PC-3 (cell line): ENCODE measurements around the gene HLA-F. TPM values are rescaled to one million over a fixed set of nuclear protein-coding genes. Genes with fewer than 3 reads are reported as not detected.

Source experiments
- ATAC-seq: fragments of 200-7000 bp; cut with Tn5 transposase; 2 replicates; pipeline ENCODE4 v1.9.1; 2020; ENCODE audit warnings: mild to moderate bottlenecking, moderate library complexity
- BruUV-seq: library from RNA; stranded (reverse); fragments of 400-500 nt; replicated peaks from 2 replicates; lab custom pipeline; 2021; lab: Mats Ljungman, UMichigan
- CTCF ChIA-PET: fragments of 300-600 bp; sonication (Branson Sonifier 250); formaldehyde crosslinking; loops from one replicate; lab custom pipeline; 2022; ENCODE audit warnings: antibody characterized with exemption; lab: Charles Lee
- POLR2A ChIA-PET: fragments of 300-600 bp; sonication (Branson Sonifier 250); formaldehyde crosslinking; loops from one replicate; lab custom pipeline; 2022; ENCODE audit warnings: antibody characterized with exemption; ENCODE audit not compliant: unreplicated experiment; lab: Charles Lee
- DNase-seq: peaks from one replicate; pipeline ENCODE4 v3.0.0-alpha.2; 2015
- H2AFZ ChIP-seq: fragments of 300-600 bp; sonication (generic); 2 replicates; pipeline ENCODE4 v1.6.0; 2016; ENCODE audit warnings: antibody characterized with exemption, low read length
- H3F3A ChIP-seq: fragments of 300-600 bp; sonication (generic); one replicate; pipeline ENCODE4 v1.6.0; 2017; ENCODE audit warnings: antibody characterized with exemption, low read length, control low read depth, mild to moderate bottlenecking; ENCODE audit not compliant: unreplicated experiment
- H3K27ac ChIP-seq: fragments of 300-600 bp; sonication (generic); 2 replicates; pipeline ENCODE4 v1.5.1; 2016; ENCODE audit warnings: mild to moderate bottlenecking, low read length
- H3K27me3 ChIP-seq: fragments of 300-600 bp; sonication (generic); 2 replicates; pipeline ENCODE4 v1.6.1; 2016; ENCODE audit warnings: low read length, mixed read lengths
- H3K36me3 ChIP-seq: fragments of 300-600 bp; sonication (generic); 2 replicates; pipeline ENCODE4 v1.6.1; 2016; ENCODE audit warnings: low read depth, mixed run types, low read length, mixed read lengths
- H3K4me1 ChIP-seq: fragments of 300-600 bp; sonication (generic); 2 replicates; pipeline ENCODE4 v1.5.1; 2016; ENCODE audit warnings: low read length; ENCODE audit not compliant: insufficient read depth
- H3K4me2 ChIP-seq: fragments of 300-600 bp; sonication (generic); 2 replicates; pipeline ENCODE4 v1.6.0; 2016; ENCODE audit warnings: low read length
- H3K4me3 ChIP-seq: fragments of 300-600 bp; sonication (generic); 2 replicates; pipeline ENCODE4 v1.5.1; 2016; ENCODE audit warnings: mild to moderate bottlenecking, low read length, mixed read lengths
- H3K79me2 ChIP-seq: fragments of 300-600 bp; sonication (generic); 2 replicates; pipeline ENCODE4 v1.6.1; 2017; ENCODE audit warnings: low read length, mixed read lengths
- H3K9ac ChIP-seq: fragments of 300-600 bp; sonication (generic); 2 replicates; pipeline ENCODE4 v1.6.0; 2016; ENCODE audit warnings: mild to moderate bottlenecking, low read length
- H3K9me2 ChIP-seq: fragments of 300-600 bp; sonication (generic); replicated peaks from 2 replicates; pipeline ENCODE4 v1.6.1; 2016; ENCODE audit warnings: mixed run types, low read length, mixed read lengths
- H3K9me3 ChIP-seq: fragments of 300-600 bp; sonication (generic); 2 replicates; pipeline ENCODE4 v1.6.1; 2016; ENCODE audit warnings: low read length, mixed read lengths
- H4K20me1 ChIP-seq: fragments of 300-600 bp; sonication (generic); 2 replicates; pipeline ENCODE4 v1.6.1; 2016; ENCODE audit warnings: low read length, mixed read lengths
- EZH2 ChIP-seq: fragments of 300-600 bp; sonication (generic); IDR thresholded peaks from one replicate; pipeline ENCODE4 v1.6.1; 2017; ENCODE audit warnings: antibody characterized with exemption, mild to moderate bottlenecking, low read length; ENCODE audit not compliant: unreplicated experiment
- EZH2phosphoT487 ChIP-seq: fragments of 300-600 bp; sonication (generic); IDR thresholded peaks from 2 replicates; pipeline ENCODE4 v1.6.1; 2018; ENCODE audit warnings: mild to moderate bottlenecking, antibody characterized with exemption, low read length, borderline replicate concordance
- intact Hi-C: fragments of 100-400 bp; cut with micrococcal nuclease; formaldehyde crosslinking; loops from 2 replicates; pipeline ENCODE4 v1.9.0; 2023
- total RNA-seq: library from RNA; depleted of rRNA; stranded (reverse); fragments of >200 nt; gene quantifications from 2 replicates; pipeline ENCODE4 v1.2.3, GENCODE V29; 2014
- TF ChIP-seq, protein P1 (sequence below): fragments of 300-600 bp; sonication (generic); conservative IDR thresholded peaks from 2 replicates; pipeline ENCODE4 v1.5.1; 2017; ENCODE audit warnings: antibody characterized with exemption, low read depth, mild to moderate bottlenecking, low read length

HLA-F gene
- total RNA-seq, 1 experiment from 2014 or later = 16.1 TPM

DNA sequence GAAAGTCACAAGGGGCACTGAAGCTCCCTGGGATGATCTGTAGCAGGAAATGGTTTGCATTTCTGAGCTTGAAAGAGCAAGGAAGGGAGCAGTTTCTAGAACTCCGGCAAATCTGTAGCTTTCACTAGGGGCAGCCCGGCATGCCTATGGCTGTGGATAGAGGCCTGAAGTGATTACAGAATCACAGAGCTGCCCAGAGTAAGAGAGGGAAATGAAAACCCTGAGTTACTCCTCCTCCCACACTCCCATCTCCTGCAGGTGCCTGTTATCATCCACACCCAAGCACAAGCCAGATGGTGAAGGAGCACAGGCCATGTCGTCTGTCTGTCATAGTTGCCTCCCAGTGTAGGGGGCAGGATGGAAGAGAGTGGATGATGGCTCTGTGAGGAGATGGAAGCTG lies 37.1 kb downstream of the HLA-F start:
- BruUV-seq = no TSS peak
- POLR2A ChIA-PET = no interaction called here

DNA sequence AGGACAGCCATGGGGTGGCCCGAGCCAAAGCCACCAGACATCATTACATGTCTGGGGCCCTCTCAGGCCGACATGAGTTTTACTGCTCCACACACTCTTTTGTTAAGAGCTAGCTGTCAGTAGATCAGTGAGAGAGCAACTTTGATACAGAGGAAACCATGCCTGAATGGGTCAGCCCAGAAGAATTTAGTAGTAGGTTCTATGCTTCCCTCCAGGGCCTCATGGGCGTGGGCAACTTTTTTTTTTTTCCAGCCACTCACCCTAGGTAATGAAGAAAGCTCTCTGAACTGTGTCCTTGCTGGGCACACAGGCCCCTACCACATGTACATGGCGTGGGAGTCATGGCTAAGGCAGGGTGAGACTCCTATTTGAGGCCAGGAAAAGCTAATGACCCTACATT lies 38.8 kb downstream of the HLA-F start:
- ChIA-PET POLR2A (no interaction called here), CTCF (no interaction called here)
- intact Hi-C loops = no loop called here
- peaks cover 27% of the 10 kb centered on the region for H3K4me1 ChIP-seq
- H3K36me3 ChIP-seq = no peaks in the 10 kb centered on the region
- H3K4me2 ChIP-seq = no peak overlapping the region
- H3F3A ChIP-seq = no peaks in the 10 kb centered on the region
- TF ChIP-seq, protein P1, sequence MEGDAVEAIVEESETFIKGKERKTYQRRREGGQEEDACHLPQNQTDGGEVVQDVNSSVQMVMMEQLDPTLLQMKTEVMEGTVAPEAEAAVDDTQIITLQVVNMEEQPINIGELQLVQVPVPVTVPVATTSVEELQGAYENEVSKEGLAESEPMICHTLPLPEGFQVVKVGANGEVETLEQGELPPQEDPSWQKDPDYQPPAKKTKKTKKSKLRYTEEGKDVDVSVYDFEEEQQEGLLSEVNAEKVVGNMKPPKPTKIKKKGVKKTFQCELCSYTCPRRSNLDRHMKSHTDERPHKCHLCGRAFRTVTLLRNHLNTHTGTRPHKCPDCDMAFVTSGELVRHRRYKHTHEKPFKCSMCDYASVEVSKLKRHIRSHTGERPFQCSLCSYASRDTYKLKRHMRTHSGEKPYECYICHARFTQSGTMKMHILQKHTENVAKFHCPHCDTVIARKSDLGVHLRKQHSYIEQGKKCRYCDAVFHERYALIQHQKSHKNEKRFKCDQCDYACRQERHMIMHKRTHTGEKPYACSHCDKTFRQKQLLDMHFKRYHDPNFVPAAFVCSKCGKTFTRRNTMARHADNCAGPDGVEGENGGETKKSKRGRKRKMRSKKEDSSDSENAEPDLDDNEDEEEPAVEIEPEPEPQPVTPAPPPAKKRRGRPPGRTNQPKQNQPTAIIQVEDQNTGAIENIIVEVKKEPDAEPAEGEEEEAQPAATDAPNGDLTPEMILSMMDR = no peak
- TF ChIP-seq EZH2 = no peak
- no peak for TF ChIP-seq EZH2phosphoT487
- no peaks in the 10 kb centered on the region for H3K9me2 ChIP-seq
- H2AFZ ChIP-seq = no peak overlapping the region
- no peak overlapping the region for H3K4me3 ChIP-seq
- no peak for DNase-seq
- no peaks in the 10 kb centered on the region for H3K9me3 ChIP-seq
- no peaks in the 10 kb centered on the region for H3K79me2 ChIP-seq
- no TSS peak for BruUV-seq
- no peak overlapping the region for H3K9ac ChIP-seq
- no peaks in the 10 kb centered on the region for H3K27me3 ChIP-seq
- H3K27ac ChIP-seq = no peak overlapping the region
- H4K20me1 ChIP-seq = no peaks in the 10 kb centered on the region
- no peak for ATAC-seq

More for the DNA sequence above, 37.1 kb downstream of the HLA-F start:
- Histone ChIP-seq H3K9ac (no peak overlapping the region), H3K27ac (no peak overlapping the region), H3F3A (no peaks in the 10 kb centered on the region), H3K4me1 (peaks cover 26% of the 10 kb centered on the region), H3K9me2 (no peaks in the 10 kb centered on the region), H3K4me2 (no peak overlapping the region), H3K36me3 (no peaks in the 10 kb centered on the region), H3K79me2 (no peaks in the 10 kb centered on the region), H3K27me3 (no peaks in the 10 kb centered on the region), H3K9me3 (no peaks in the 10 kb centered on the region), H3K4me3 (no peak overlapping the region), H4K20me1 (no peaks in the 10 kb centered on the region), H2AFZ (no peak overlapping the region)
- CTCF ChIA-PET = no interaction called here
- TF ChIP-seq EZH2 (no peak), EZH2phosphoT487 (no peak)
- TF ChIP-seq, protein P1 = no peak
- DNase-seq (no peak), ATAC-seq (no peak)
- intact Hi-C loops = no loop called here

DNA sequence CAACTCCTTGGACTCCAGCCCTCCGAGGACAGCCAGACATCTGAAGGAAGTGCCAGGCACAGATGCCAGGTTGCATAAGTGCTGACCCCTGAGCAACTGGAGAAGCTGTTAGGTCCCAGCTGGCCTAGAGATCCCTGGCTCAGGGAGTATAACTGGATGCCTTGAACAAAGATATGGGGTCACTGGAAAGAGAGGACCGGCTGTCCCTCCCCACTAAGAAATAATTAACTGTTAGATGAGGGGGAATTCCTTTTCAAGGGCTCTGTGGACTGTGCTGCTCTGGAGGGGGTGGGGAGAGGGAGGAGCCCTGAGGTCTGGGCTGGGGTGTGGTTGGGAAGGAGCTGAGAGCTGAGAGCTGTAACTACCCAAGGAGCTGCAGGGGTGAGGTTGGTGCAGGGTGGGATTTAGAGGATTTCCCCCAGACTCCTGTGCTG lies 39.6 kb downstream of the HLA-F start:
- no peak for DNase-seq
- no peaks in the 10 kb centered on the region for H3K9me2 ChIP-seq
- no peaks in the 10 kb centered on the region for H3K9me3 ChIP-seq
- POLR2A ChIA-PET = interaction anchor here (0.6 kb wide), 1 partner anchor 9 kb away, joined by 8 read pairs; no protein-coding TSS in a partner anchor
- H4K20me1 ChIP-seq = no peaks in the 10 kb centered on the region
- no TSS peak for BruUV-seq
- H3K4me2 ChIP-seq = no peak overlapping the region
- intact Hi-C loops = loop anchor here (1.0 kb wide), 1 partner anchor 8 kb away; no protein-coding TSS in a partner anchor
- no peaks in the 10 kb centered on the region for H3K79me2 ChIP-seq
- peaks cover 27% of the 10 kb centered on the region for H3K4me1 ChIP-seq
- no peak overlapping the region for H2AFZ ChIP-seq
- CTCF ChIA-PET = no interaction called here
- TF ChIP-seq EZH2 (no peak), EZH2phosphoT487 (no peak)
- TF ChIP-seq, protein P1 = no peak
- H3F3A ChIP-seq = no peaks in the 10 kb centered on the region
- H3K9ac ChIP-seq = no peak overlapping the region
- H3K4me3 ChIP-seq = no peak overlapping the region
- H3K27ac ChIP-seq = no peak overlapping the region
- no peak for ATAC-seq
- no peaks in the 10 kb centered on the region for H3K27me3 ChIP-seq
- H3K36me3 ChIP-seq = no peaks in the 10 kb centered on the region
